ENCODE data around the gene NFATC1.
A peak's percentile ranks its signal among the peaks of the same experiment; 100 is the strongest.

The NFATC1 gene

GRCh38 chr18:79451237-79452125, 55.8 kb downstream of the NFATC1 start:
- TF ChIP-seq ZNF565 (CRISPR knock-in tag; conservative IDR thresholded peaks at IDR 0.05; ENCODE audit: low read depth) (no peak), GLIS3 (CRISPR knock-in tag; IDR thresholded peaks at IDR 0.05) (no peak), ZFP30 (CRISPR knock-in tag; IDR thresholded peaks at IDR 0.05) (no peak), PPARA (CRISPR knock-in tag; IDR thresholded peaks at IDR 0.05; ENCODE audit: borderline replicate concordance) (no peak), ZC3H10 (CRISPR knock-in tag; IDR thresholded peaks at IDR 0.05) (no peak), ZNF8 (CRISPR knock-in tag; IDR thresholded peaks at IDR 0.05) (no peak), OSR1 (CRISPR knock-in tag; IDR thresholded peaks at IDR 0.05) (no peak), RARB (CRISPR knock-in tag; IDR thresholded peaks at IDR 0.05) (no peak), ZNF70 (CRISPR knock-in tag; IDR thresholded peaks at IDR 0.05) (no peak), CREB5 (CRISPR knock-in tag; IDR thresholded peaks at IDR 0.05; ENCODE audit: low read depth) (no peak)
- peak; percentile 38; the same call in 1 of the 3 replicates for ATAC-seq

- TF ChIP-seq, protein P1, sequence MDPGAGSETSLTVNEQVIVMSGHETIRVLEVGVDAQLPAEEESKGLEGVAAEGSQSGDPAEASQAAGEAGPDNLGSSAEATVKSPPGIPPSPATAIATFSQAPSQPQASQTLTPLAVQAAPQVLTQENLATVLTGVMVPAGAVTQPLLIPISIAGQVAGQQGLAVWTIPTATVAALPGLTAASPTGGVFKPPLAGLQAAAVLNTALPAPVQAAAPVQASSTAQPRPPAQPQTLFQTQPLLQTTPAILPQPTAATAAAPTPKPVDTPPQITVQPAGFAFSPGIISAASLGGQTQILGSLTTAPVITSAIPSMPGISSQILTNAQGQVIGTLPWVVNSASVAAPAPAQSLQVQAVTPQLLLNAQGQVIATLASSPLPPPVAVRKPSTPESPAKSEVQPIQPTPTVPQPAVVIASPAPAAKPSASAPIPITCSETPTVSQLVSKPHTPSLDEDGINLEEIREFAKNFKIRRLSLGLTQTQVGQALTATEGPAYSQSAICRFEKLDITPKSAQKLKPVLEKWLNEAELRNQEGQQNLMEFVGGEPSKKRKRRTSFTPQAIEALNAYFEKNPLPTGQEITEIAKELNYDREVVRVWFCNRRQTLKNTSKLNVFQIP (CRISPR knock-in tag; IDR thresholded peaks at IDR 0.05; ENCODE audit: borderline replicate concordance, low read depth) = no peak
- TF ChIP-seq CSDC2 (CRISPR knock-in tag; IDR thresholded peaks at IDR 0.05) (no peak), CREB5 (CRISPR knock-in tag; IDR thresholded peaks at IDR 0.05; ENCODE audit: low read depth) (no peak), OSR1 (CRISPR knock-in tag; IDR thresholded peaks at IDR 0.05) (no peak), PPARA (CRISPR knock-in tag; IDR thresholded peaks at IDR 0.05; ENCODE audit: borderline replicate concordance) (no peak), RARB (CRISPR knock-in tag; IDR thresholded peaks at IDR 0.05) (no peak)
- ATAC-seq = no peak
Observed at GRCh38 chr18:79452190-79452990, 56.7 kb downstream of the NFATC1 start.

- TF ChIP-seq SNAI2 (CRISPR knock-in tag; IDR thresholded peaks at IDR 0.05) = no peak
- no peak for TF ChIP-seq ZNF70 (CRISPR knock-in tag; IDR thresholded peaks at IDR 0.05)
- TF ChIP-seq ESRRG (CRISPR knock-in tag; IDR thresholded peaks at IDR 0.05) = no peak
- TF ChIP-seq TSHZ2 (CRISPR knock-in tag; IDR thresholded peaks at IDR 0.05) = no peak
- TF ChIP-seq ISL1 (CRISPR knock-in tag; IDR thresholded peaks at IDR 0.05) = no peak
- TF ChIP-seq PPARA (CRISPR knock-in tag; IDR thresholded peaks at IDR 0.05; ENCODE audit: borderline replicate concordance) = no peak
- TF ChIP-seq CSDC2 (CRISPR knock-in tag; IDR thresholded peaks at IDR 0.05) = no peak
- TF ChIP-seq OSR1 (CRISPR knock-in tag; IDR thresholded peaks at IDR 0.05) = no peak
- TF ChIP-seq ZNF8 (CRISPR knock-in tag; IDR thresholded peaks at IDR 0.05) = no peak
- TF ChIP-seq ARNTL (CRISPR knock-in tag; IDR thresholded peaks at IDR 0.05; ENCODE audit: borderline replicate concordance, low read depth) = no peak
- TF ChIP-seq, protein P1 (CRISPR knock-in tag; IDR thresholded peaks at IDR 0.05; ENCODE audit: borderline replicate concordance, low read depth) = no peak
- TF ChIP-seq CREB5 (CRISPR knock-in tag; IDR thresholded peaks at IDR 0.05; ENCODE audit: low read depth) = no peak
- ATAC-seq = no peak
Observed at GRCh38 chr18:79452991-79453645, 57.4 kb downstream of the NFATC1 start.
